ENCODE results near the gene PCSK1N.
"Not testable (repeated sequence)": the region's sequence is repeated elsewhere in the genome, so short reads cannot be mapped to it uniquely, and the experiment has no call there.

The PCSK1N gene

GRCh38 chrX:48819394-48819793 is 16.0 kb downstream of the PCSK1N start:
- not testable (repeated sequence) for DNase-seq

GRCh38 chrX:48818866-48819265 is 16.5 kb downstream of the PCSK1N start:
- DNase-seq = no peak

DNA sequence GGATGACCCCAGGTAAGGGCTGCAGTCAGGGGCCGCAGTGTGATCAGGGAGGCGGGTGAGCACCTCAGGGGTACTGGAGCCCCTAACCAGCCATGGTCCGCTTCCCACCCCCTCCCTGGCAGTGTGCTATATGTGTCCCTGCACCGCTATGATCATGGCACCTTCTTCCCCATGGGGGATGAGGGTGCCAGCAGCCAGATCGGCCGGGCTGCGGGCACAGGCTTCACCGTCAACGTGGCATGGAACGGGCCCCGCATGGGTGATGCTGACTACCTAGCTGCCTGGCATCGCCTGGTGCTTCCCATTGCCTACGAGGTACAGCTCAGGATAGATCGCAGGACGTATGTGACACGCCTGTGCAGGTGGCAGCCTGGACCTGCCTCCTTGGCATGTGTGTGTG is 17.3 kb downstream of the PCSK1N start:
- no peak for DNase-seq

- DNase-seq = no peak
Observed at GRCh38 chrX:48816014-48816810, 19.2 kb downstream of the PCSK1N start.

DNA sequence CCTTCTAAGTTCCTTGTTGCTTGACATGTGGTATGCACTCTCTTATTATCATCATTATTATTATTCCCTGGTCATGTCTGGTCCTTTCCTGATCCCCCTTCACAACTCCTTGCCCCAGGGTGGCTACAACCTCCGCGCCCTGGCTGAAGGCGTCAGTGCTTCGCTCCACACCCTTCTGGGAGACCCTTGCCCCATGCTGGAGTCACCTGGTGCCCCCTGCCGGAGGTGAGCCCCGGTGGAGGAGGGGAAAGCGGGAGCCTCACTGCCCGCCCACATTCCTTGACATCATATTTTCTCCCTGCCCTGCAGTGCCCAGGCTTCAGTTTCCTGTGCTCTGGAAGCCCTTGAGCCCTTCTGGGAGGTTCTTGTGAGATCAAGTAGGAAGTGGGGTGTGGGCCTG is 20.1 kb downstream of the PCSK1N start:
- DNase-seq = no peak

DNA sequence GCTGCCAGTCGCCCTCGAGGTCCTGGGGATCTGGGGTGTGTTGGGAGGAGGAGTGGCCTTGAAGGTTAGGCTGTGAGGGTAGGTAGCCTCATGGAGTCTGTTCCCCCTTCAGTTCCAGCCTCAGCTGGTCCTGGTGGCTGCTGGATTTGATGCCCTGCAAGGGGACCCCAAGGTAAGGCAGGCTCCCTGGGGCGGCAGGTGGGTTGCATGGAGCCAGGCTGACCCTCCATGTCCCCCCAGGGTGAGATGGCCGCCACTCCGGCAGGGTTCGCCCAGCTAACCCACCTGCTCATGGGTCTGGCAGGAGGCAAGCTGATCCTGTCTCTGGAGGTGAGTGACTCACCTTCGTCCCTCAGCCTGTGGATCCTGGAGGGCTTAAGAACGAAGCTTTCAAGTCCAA is 20.7 kb downstream of the PCSK1N start:
- DNase-seq = no peak

DNA sequence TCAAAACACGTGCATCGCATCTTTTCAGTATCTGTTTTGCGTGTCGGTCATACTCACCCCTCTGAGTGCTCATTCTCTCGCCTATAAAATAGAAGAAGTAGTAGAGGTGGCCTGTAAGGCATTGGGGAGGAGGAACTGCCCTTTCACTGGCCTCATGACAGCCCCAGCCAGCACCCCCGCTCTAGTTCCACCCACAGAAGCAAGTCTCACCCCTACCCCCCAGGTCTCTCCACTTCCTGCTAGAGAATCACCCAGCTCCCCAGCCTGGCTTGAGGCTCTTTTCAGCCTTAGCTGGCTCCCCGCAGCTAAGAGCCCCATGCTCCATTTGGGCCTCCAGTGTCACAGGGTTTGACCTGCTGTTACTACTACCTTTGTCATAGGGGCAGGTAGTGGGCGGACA is 21.8 kb downstream of the PCSK1N start:
- DNase-seq = no peak

GRCh38 chrX:48806081-48806480 is 29.3 kb downstream of the PCSK1N start:
- DNase-seq = no peak

- no peak for DNase-seq
Observed at GRCh38 chrX:48802905-48803200, 32.6 kb downstream of the PCSK1N start.

DNA sequence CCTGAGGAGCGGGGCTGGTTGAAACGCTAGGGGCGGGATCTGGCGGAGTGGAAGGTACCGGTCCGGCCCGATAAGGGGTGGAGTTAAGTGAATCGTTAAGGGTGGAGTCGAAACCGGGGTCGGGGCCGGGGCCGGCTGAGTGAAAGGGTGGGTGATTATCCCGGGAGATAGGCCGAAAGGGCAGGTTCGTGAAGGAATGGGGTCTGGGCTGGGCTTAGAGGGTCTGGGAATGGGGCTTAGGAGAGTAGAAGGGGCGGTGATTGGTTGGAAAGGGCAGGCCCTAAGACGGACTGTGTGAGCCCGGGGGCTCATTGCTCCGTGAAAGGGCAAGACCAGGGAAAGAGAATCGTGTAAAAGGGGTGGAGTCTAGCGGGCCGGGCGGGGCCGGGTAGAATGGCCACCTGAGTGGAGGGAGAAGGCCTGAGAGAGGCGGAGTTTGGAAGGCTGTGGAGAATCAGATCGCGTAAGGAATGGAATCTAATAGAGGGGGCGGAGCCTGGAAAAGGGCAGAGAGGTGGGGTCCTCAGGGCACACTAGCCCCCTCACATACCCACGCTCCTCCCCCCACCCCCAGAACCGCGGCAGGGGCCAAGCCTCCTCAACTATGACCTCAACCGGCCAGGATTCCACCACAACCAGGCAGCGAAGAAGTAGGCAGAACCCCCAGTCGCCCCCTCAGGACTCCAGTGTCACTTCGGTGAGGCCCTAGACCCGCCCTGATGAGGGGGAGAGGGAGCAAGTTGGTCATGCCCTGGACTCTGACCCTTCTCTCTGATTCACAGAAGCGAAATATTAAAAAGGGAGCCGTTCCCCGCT is 33.1 kb downstream of the PCSK1N start:
- peak; percentile 86 for DNase-seq

GRCh38 chrX:48801280-48802088 is 33.9 kb downstream of the PCSK1N start, which contains the start of gene HDAC6:
TSS of gene HDAC6 (plus strand) at chrX:48802067. CDS start at chrX:48802693, 626 bp downstream.
- peak; percentile 93 for DNase-seq

GRCh38 chrX:48800574-48801279 is 34.7 kb downstream of the PCSK1N start:
- DNase-seq = peak; percentile 33

DNA sequence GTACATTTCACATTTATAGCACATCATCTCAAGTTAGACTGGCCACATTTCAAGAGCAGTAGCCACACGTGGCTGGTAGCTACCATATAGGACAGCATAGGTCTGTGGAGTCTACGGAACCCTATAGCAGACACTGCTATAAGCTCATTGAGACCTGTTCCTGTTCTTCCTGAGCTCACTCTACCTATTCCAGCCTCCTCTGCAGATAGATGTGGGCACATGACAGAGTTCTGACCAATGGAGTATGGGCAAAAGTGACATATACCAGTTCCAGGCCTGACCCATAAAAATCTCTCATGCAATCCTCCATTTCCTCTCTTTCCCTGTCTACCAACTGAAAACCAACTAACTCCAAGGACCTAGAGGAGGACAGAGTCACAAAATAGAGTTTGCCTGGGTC is 37.1 kb downstream of the PCSK1N start:
- DNase-seq = no peak

DNA sequence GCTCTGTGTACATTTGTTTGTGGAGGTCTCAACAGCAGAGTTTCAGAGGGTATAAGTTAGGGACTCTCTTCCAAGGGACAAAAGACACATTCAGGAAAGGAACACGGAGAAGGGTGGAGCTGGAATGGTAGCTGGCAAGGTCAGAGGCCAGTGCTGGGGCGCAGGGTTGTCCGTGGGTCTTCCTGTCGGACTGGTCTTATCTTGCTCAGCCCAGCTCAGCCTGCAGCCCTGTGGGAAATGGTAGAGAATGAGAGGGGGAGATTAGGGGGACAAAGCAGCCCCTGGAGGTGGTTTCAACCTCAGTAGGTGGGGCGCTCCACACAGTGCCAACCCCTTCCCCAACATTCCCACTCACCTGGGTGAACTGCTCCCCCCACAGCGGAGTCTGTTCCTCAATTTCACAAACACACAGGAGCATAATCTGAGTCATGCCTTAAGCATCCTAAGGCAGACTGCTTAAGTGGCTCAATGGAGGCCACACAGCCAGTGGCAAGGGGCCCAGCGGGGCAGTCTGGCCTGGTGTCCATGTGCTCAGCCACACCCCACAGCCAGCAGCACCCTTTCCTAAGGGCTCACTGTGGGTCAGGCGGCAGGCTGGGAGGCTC is 40.4 kb downstream of the PCSK1N start:
- DNase-seq = no peak

DNA sequence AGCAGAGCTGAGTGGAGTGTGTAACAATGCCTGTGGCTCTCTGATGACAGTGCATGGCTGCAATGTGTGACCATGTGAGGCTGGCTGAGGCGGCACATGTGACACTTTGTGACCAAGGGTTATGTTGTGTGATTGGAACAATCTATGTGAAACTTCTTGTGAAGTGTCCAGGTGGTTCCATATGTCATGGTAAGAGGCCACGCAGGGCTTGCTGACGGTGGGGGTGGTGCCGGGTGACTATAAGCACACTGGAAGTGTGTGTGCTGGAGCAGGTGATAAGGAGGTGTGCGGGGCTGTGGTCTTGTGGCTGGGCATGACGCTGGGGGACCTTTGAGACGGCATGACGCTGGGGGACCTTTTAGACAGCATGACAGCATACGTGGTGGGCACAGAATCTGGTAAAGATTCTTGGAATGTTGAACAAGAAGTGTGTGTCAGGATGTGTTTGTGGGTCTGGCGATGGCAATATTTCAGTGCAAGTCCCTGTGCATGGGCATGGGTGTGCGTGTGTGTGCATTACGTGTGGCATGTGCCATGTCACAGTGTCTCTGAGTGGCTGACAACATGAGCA is 41.0 kb downstream of the PCSK1N start:
- no peak for DNase-seq

GRCh38 chrX:48793935-48794334 is 41.5 kb downstream of the PCSK1N start:
- no peak for DNase-seq

- DNase-seq = no peak
Observed at GRCh38 chrX:48792219-48792618, 43.2 kb downstream of the PCSK1N start.

GRCh38 chrX:48791063-48791820 is 44.2 kb downstream of the PCSK1N start:
- DNase-seq = no peak

DNA sequence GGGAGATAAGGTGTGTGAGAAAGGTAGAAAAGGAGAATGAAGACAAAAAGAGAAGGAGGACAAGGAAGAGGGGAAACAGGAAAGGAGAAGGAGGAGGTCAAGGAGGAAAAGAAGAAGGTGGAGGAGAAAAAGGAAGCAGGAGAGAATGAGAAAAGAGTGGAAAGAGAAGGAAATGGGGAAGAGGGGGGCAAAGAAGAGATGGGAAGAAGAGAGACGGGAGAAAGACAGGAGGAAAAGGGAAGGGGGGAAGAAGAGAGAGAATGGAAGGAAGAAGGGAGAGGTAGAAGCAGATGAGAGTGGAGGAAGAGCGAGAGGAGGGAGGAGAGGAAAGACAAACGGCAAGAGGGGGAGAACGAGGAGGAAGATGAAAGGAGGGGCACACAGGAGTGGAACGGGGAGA is 44.9 kb downstream of the PCSK1N start:
- no peak for DNase-seq

DNA sequence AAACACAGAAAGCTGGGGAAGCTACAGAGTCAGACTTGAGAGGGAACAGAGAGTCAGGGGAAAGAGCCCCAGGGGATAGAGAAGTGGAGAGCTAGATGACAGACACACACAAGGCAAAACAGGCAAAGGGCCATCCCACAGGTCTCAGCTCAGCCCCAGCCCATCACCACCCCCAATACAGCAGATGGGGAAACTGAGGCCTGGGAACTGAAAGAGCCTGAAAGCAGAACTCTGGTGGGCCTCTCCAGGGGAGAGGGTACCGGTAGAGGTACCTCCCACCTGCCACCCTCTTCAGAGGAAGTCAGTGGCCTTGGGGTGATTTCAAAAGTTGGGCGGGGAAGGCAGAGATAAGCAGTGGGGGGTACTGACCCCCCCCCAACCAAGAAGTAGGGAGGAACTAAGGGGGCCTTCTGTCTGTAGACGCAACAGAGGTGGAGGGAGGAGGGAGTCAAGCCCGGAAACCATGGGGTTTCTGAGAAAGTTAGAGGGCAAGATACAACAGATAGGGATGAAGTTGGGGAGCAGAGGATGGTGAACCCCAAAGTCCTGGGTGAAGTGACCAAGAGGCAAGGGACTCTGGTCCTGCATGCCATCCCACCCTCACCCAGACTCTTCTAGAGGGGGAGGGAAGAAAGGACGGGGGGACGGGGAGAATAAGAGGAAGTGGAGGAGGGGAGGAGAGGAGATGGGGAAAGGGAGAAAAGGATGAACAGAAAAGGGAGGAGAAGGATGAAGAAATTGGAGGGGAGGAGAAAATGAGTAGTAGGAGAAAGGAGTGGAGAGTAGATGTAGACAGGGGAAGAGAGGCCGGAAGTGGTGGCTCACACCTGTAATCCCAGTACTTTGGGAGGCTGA is 45.8 kb downstream of the PCSK1N start:
- DNase-seq = no peak

Data from NCI-H510A treated with DMSO at 0.1 percent for 48 hours (cell line).